IPS DF 4.7 (cell line): Measurements from ENCODE around the gene RNF8.

Experiments
- DNase-seq: peaks from one replicate; pipeline ENCODE4 v3.0.0-alpha.2; 2013; ENCODE audit warnings: low spot score; ENCODE audit errors: extremely low read depth

Gene RNF8

DNA sequence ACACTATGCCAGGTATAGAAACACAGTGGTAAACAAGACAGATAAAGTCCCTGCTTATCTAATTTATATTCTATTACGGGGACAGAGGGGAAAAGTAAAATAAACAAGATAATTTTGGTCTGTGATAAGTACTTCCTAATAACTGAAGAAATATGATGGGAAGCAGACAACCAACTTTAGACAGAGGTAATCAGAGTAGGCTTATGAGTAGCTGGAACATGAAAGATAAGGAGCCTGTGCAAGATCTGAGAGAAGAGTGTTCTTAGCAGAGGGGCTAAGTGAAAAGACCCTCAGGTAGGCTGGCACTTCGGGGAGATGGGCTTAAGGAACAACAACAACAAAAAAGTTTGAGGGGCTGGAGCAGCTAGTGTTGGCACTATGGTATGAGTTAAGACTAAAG lies 4.1 kb downstream of the RNF8 start:
- no peak for DNase-seq

DNA sequence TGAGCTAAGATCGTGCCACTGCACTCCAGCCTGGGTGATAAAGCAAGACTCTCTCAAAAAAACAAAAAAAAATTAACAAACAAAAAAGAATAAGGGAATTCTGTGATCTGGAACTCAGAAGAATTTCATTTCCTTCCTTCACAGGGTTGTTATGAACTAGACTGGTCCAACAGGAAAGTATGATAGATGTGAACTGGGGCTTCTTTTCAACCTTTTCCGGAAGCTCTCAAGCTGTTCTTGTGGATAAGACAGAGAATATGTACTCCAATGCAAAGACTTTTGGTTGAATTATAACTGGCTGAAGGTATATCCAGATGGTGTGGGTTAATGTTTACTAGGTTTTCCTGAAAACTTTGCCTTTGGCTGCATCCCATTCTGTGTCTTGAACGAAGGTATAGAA lies 5.3 kb downstream of the RNF8 start:
- DNase-seq = no peak

GRCh38 chr6:37362101-37362828 lies 8.5 kb downstream of the RNF8 start:
- DNase-seq = no peak

GRCh38 chr6:37365791-37366190 lies 12.0 kb downstream of the RNF8 start:
- DNase-seq = no peak

DNA sequence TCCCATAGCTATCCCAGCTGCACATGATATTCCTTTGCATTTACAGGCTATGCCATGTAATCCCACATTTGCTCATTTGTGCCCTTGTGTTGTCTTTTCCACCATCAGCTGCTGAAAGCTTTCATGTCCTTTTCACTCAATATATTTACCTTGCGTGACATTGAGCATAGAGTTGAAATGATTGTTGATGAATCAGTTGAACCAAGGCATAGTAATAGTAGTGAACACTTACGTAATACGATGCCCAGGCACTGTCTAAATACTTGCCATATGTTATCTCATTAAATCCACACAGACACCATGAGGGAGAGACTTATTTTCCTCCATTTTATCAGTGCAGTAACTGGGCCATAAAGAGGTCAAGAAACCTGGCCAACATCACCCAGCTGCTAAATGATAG lies 13.1 kb downstream of the RNF8 start:
- DNase-seq = no peak

DNA sequence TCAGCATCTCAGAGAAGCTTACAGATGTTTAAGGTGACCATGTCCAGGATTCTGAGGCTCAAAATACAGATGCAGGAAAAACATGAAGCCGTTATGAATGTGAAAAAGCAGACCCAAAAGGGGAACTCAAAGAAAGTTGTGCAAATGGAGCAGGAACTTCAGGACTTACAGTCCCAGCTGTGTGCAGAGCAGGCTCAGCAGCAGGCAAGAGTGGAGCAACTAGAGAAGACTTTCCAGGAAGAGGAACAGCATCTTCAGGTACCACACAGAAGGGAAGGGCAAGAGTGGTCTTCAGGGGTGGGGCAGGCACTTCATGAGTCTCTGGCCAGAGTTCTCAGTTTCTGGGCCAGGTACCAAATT lies 15.2 kb downstream of the RNF8 start:
- DNase-seq = no peak

DNA sequence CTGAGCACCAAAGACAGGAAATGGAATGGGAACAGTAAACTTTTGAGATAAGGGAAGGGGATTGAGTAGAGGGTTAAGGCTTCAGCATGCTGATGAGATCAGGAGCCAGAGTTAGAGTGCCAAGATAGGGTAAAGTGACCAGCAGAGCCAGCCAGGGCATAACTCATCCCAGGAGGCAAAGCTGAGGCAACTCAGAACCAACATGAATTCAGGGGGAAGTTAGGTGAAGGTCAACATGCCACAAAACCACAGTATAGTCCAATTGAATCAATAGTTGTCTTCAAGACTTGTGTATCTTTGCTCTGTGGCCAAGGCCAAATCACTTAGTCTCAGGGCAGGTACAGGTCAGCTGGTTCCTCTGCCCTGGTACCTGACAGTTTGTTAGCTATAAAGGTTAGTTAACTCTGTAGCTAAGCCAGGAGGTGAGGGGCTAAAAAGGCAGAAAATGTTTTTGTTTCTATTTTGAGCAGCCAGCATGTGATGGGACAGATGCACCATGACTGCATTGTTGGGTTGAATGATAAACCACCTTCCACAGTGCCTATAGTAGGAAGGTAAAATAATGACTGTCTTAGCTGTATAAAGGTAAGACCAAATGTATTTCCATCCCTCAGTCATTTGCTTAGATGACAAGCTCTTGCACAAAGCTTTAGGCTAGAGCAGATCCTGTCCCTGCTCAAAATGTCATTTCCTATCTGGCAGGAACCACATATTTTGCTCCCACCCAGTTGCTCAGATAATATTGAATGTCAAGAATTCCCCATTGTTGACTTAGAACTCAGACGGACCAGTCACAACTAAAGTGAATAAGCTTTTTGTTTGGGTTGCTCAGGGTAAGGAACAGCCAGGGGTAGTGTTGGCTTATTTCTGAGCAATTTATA lies 15.8 kb downstream of the RNF8 start:
- DNase-seq = no peak

DNA sequence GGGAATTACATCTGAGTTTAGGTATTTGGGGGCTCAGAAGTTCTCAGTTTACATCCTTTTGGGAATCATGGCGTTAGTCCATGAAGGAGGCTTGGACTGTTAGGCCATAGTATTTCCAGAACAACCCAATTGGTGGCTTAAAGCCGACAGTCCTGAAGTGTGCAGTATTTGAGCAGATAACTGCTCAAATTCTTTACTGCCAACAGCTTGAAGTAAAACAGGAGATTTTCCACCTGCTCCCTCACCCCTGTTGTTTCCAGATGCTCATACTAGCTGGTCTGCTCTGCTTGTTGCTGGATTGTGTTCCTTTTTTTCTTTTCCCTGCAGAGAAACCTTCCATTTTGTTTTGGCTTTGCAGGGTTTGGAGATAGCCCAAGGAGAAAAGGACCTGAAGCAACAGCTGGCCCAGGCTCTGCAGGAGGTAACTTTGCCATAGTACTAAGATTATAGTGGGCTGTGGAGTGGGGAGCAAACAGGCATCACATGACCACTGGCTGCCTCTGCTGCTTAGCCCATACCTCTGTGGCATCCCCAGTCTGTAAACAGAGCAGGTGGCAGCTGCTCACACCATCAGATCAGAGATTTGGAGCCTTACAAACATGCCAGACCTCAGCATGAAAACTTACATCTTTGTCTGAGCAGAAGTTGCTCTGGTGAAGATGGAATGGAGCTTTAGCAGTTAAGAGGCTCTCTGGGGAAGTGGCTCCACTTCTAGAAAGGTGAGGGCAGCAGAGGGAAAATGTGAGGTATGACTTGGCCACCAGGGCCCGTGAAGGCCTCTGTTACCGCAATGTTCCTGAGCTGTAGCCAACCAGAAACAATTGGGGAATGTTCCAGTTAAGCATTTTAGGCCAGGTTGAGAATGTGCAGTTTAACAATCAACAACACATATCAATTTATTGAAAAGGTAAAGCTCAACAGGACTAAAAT lies 17.6 kb downstream of the RNF8 start:
- DNase-seq = no peak

- no peak for DNase-seq
Measured at GRCh38 chr6:37372116-37372515, 18.3 kb downstream of the RNF8 start.

GRCh38 chr6:37373822-37374471 lies 20.2 kb downstream of the RNF8 start:
- no peak for DNase-seq

- DNase-seq = no peak
Measured at GRCh38 chr6:37375376-37375775, 21.6 kb downstream of the RNF8 start.

DNA sequence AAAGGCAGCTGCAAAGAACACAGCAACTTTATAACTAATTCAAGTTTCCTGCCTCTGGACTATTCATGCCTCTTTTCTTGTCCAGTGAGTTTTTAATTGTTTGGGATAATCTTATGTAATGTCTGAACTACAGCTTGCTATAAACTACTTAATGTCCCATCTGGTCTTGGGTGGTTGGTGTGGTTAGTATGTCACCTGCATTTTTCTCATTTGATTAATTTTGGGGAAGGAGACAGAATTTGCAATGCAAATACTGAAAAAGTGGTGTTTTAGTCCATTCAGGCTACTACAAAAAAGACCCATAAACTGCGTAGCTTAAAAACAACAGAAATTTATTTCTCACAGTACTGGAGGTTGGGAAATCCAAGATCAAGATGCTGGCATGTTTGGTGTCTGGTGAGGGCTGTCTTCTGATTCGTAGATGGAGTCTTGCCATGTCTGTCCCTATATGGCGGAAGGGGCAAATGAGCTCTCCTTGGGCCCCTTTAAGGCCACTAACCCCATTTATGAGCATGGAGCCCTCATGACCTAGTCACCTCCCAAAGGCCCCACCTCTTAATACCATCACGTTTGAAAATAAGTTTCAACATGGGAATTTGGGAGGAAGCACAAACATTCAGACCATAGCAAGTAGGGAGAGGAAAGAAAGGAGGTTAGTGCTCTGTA lies 22.4 kb downstream of the RNF8 start:
- DNase-seq = no peak

DNA sequence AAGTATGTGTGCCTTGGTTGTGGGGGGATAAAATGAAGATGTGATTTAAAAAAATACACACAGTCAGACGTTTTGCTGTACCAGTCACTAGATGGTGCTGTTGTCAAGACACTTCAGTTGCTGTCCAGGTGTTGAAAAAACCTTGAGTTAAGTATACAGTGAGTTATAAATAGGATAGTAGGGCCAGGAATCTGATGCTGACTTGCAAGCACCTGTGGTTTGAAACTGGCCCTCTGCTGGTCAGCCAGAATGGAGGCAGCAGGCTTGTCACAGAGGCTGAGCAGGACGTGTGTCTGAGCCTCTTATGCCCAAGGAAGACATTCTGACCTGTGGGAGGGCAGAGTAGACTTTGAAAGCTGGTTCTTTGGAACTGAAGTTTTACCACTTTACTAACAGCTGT lies 27.8 kb downstream of the RNF8 start:
- peak; percentile 38 for DNase-seq

DNA sequence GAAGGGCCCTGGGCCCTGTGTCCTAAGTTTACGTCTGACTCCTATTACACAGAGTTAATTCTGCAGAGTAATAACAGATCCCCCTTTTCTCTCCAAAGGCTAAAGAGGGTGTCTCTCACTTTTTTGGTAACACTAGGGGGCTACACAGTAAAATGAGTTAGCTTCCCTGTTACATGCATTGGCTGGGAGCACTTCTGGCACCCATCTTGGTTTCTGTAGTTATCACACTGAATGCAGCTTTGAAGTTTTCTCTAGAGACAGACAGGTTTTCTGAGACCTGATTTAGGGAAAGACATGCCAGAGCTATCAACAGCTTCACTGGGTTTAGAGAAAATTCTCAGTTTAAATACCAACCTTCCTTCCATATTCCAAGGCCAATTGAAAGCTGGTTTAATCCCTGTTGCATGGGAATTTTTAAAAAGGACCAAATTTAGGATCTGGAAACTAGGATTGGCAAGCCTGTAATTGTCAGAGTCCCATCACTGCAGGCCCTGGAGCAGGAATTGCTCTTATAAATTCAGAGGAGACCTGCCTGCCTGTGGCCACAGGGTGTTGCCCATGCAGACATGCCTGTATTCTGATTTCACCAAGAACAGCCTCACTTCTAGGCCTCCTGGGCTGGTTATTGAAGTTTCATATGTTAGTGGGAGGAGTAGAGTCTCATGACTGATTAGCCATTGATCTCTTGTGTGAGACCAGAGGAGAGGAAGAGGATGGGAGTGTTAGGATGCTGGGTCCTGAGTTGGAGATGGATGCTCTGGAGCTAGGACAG lies 29.4 kb downstream of the RNF8 start:
- DNase-seq = no peak

GRCh38 chr6:37388578-37388977 lies 34.8 kb downstream of the RNF8 start:
- no peak for DNase-seq

DNA sequence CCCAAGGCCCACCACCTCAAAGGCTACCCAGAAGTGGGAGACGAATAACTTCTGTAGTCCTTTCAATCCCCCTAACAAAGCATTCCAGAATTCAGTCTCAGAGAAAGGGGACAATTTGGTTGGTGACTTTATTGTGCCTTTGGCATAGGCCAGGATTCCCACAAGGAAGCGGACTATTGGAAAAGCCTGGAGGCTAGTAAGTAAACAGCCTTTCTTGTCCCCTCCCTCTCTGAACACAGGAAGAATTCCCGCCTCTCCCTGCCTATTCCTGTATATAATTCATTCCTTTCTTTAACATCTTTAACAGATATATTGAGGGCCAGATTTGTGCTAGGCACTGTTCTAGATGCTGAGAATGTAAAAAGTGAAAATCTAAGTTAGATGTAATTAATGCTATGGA lies 36.1 kb downstream of the RNF8 start:
- DNase-seq = no peak

- no peak for DNase-seq
Measured at GRCh38 chr6:37391120-37391519, 37.3 kb downstream of the RNF8 start.

GRCh38 chr6:37392821-37393220 lies 39.0 kb downstream of the RNF8 start:
- no peak for DNase-seq

GRCh38 chr6:37393381-37393929 lies 39.7 kb downstream of the RNF8 start:
- no peak for DNase-seq
